GM18511 (cell line): ENCODE data around the gene TLL2.

ENCODE experiments used
- ATAC-seq: cut with Tn5 transposase; IDR thresholded peaks from one replicate; pipeline ENCODE4 v1.9.1; 2021; ENCODE audit warnings: mild to moderate bottlenecking, moderate library complexity; ENCODE audit not compliant: unreplicated experiment

Gene TLL2

DNA sequence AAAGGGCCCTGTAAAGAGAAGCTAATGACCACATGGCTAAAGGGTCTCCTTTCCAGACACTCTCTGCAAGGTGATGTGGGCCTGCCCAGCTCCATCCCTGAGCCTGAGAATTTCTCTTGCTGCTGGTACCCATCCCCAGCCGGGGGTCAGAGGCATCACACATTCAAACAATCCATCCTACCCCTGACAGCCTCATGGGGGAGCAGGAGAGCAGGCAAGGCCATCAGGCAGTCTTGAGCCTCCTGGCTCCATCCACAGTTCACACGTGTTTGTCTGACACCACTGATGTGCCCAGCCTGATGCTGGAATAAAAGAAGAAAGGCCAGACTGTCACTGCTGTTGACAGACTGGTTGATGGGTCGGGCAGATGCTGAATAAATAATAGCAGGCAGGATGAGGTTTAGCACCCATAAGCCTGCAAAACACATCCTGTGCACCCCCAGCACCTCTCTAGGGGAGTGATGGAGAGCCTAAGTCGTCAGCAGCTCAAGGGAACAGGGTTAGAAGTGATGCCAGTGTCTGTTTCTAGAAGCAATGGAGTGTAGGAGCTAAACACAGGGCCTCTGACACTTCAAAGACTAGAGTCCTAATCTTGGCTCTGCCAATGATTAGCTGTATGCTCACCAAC is 43.5 kb downstream of the TLL2 start:
- no peak for ATAC-seq

- no peak for ATAC-seq
These were observed 44.9 kb downstream of the TLL2 start for GRCh38 chr10:96468845-96469244.

- no peak for ATAC-seq
These were observed 48.1 kb downstream of the TLL2 start for GRCh38 chr10:96465599-96465998.

- ATAC-seq, result no peak
These were observed 50.2 kb downstream of the TLL2 start for GRCh38 chr10:96463562-96463961.

GRCh38 chr10:96462606-96463151 is 51.0 kb downstream of the TLL2 start:
- ATAC-seq, result no peak

- no peak for ATAC-seq
These were observed 53.4 kb downstream of the TLL2 start for GRCh38 chr10:96460316-96460715.

DNA sequence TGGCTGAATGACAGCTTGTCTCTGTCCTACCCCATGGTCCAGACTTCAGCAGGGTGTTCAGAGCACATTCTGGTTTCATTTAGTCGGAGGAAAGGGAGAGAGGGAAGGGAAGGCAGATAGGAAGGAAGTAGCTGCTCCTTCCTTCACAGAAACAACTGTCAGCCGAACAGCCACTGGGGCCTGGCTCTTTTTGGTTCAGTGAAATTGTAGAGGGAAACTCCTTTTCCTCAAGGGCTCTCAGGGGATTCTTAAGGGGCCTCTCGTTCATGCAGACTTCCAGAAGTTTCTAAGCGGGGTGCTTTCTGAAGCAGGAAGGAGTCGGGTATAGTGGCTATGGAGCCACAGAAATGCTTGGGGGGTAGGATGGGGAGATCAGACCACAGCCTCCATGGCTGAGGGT is 56.4 kb downstream of the TLL2 start:
- ATAC-seq, result no peak

GRCh38 chr10:96456296-96456840 is 57.4 kb downstream of the TLL2 start:
- no peak for ATAC-seq

- ATAC-seq, result no peak
These were observed 59.7 kb downstream of the TLL2 start for GRCh38 chr10:96453856-96454583.

DNA sequence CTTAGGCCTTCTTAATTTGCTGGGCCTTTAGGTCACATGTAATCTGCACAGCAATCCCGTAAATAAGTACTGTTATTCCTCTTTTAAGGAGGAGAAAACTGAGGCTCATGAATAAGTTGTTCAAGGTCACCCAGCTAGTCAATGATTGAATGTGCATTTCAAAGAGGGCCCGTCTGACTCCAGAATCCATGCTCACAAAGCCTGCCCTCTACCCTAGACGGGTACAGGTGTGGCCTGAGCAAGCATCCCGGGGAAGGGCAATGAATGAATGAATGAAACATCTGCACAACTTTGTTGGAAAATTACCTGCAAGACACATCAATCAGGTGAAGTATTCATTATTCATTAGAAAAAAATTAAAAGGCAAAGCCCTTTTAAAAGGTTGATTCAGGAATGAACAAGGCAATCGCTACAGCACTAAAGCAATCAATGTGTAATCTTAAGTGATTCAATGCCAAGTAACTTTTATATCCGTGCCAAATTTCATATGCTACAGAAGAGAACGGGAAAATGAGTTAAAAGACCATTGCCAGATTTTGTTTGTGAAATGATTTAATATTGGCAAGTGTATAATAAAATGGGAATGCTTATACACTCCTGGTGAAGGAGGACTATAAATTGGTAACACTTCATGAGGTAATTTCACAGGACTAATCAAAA is 61.1 kb downstream of the TLL2 start:
- ATAC-seq, result no peak

DNA sequence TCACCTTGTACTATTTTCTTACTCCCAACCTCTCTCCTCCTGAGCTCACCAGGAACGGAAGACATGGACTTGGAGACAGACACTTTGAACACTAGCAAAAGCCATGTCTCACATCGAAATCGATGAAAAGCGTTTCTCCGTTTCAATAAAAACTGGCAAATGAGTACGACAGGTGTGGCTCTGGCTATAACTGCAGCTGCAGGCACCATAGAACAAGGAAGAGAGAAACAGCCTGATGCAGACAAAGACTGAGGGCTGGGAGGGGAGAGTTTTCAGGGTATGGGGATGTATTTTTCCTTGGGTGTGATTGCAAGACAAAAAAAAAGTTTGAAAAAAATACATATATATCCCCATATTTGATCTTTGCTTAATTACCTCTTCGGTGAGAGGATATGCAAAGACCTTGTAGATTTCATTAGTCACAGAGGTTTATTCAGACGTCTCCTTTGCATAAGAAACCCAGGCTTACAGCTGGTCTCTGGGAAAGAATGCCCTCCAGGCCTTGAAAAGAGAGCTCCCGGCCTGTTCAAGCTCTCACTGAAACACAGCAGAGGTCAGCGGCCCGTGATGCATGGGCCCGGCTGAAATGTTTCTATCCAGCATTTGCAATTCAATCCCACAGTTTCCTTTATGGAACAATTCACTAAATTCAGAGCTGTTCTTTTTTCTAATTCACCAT is 63.1 kb downstream of the TLL2 start:
- no peak for ATAC-seq

- no peak for ATAC-seq
These were observed 65.2 kb downstream of the TLL2 start for GRCh38 chr10:96448558-96448957.

GRCh38 chr10:96448021-96448457 is 65.7 kb downstream of the TLL2 start:
- ATAC-seq, result peak; percentile 72

DNA sequence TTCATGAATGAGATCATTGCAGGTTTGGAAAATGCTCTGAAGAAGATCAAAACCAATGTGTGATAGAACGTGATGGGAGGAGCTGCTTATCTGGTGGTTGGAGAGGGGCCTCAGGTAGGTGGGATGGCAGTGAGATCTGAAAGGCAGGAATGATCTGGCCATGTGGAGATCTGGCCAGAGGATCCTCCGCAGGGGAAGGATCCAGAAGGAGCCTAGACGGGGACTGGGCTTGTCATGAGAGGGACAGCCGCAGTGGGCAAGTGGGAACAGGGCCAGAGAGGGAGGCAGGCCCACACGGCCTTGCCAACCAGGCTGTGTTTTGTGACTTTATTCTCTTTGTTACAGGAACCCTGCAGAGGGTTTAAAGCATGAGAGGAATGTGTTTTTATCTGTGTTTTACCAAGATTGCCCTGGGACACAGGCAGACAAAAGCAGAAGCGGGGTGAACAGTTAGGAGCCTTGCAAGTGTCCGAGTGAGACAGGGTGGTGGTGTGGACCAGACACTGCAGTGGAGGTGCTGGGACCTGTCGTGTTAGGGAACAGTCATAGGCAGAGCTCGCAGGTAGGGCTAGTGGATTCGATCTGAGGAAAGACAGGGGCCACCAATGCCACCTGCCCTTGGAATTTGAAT is 66.6 kb downstream of the TLL2 start:
- ATAC-seq, result no peak

DNA sequence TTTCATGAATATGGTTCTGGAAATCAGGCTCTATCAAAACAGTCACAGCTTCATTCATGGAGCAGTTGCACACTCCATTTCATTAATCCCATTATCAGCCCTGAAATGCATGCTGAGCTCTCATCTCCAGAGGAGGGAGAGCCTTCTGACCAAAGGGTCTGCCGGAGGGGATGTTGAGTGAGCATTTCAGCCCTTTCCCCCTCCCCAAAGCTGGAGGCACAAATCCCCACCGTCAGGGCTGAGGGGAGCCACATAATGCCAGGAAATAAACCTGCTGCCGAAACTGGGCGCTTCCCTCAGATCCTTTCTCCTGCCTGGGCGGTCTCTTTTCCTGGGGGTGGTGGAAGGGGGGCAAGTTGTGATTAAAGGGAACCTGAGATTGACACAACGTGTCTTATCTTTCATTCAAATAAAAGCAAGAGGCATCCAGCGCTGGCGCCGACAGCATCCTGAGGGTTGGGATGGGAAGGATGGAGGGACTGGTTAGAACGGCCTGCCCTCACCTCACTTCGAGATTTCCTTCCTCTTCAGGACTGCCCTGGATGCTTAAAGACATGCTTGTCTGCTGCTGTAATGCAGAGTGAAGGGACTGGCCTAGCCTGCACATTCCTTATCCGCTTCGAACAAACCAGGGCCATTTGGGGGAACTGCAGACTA is 71.6 kb downstream of the TLL2 start:
- no peak for ATAC-seq

- ATAC-seq, result no peak
These were observed 72.3 kb downstream of the TLL2 start for GRCh38 chr10:96441322-96441885.

DNA sequence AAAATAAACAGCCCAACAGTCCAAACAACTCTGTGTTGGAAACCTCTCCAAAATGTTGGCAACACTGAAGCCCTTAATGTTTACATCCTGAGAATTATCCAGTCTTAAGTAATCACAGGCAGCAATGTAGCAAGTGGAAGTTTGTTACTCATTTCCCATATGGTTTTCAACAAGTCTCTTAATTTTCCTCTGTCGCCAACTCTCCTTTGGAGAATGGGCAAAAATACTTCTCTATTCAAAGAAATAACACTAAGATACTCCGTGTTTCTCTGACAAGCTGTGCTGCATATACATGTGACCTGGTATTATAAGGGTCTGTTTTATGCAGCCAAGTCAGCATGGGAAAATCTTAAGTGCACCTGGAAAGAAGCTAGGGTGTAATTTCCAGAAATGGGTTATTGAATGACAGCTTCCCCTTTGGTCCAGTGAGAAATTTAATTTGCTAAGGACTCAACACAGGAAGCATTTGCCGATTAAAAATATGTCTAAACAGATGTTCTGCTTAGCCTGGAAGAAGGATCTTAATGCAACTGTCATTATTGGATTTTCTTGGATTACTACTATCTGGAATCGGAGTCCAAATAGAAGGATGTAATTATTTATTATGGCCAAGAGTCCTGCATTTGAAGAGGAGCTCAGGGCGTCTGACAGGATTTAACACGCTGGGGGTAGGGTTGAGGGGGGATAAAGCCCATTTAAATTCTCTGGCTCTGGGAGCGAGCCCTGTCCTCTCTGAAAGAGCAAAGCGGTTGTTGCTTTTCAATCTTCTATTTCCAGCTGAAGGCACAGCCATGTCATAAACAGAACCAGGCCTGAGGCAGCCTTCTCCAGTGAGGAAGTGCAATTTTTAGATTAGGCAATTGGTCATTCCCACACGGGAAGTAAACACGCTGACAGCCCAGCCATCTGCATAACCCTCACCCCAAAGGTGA is 73.1 kb downstream of the TLL2 start:
- ATAC-seq, result no peak

DNA sequence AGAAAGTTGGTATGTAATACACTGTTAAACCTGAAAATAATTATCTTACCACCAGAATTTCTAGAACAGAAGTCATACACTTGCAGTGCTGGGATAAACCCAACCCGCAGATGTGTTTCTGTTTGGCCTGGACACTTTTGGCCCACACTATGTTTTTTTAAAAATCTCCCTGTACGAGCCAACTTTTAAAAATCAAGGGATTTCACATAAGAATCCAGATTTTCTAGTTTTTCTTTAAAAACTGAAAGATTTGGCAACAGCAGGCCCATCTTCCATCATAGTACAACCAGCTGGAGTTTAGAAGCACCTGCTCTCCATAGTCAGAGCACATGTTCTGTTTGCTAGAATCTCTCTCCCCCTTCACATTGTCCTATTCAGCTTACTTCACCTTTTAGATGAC is 74.0 kb downstream of the TLL2 start:
- no peak for ATAC-seq

GRCh38 chr10:96436035-96436434 is 77.7 kb downstream of the TLL2 start:
- ATAC-seq, result no peak
